Cerebellar nuclear complex (tissue), 1 donor: ENCODE results near the gene PRR12.

Source experiments
- DNase-seq, 2 experiments: peaks; one replicate each; lab custom pipeline; 2025; lab: John Stamatoyannopoulos, UW

PRR12 gene, protein sequence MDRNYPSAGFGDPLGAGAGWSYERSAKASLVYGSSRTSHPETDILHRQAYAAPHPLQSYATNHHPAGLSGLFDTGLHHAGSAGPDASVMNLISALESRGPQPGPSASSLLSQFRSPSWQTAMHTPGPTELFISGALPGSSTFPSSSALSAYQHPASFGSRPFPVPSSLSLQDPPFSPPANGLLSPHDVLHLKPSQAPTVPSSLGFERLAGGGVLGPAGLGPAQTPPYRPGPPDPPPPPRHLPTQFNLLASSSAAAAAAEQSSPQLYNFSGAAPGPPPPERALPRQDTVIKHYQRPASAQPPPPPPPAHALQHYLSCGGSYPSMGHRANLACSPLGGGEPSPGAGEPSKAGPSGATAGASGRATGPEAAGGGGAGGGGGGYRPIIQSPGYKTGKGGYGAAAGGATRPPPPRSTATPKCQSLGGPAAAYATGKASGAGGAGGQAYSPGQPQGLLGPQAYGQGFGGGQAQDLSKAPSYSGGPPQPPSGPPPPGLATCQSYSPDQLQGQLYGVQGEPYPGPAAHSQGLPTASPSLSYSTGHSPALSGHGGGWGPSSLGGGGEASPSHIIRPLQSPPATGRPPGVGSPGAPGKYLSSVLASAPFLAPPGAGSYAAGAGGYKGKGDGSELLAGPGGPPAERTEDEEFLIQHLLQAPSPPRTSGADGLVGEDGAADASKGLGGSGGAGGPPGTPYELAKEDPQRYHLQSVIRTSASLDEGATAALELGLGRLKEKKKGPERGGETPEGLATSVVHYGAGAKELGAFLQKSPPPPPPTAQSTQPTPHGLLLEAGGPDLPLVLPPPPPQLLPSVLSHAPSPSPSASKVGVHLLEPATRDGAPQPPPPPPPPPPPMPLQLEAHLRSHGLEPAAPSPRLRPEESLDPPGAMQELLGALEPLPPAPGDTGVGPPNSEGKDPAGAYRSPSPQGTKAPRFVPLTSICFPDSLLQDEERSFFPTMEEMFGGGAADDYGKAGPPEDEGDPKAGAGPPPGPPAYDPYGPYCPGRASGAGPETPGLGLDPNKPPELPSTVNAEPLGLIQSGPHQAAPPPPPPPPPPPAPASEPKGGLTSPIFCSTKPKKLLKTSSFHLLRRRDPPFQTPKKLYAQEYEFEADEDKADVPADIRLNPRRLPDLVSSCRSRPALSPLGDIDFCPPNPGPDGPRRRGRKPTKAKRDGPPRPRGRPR (N-terminal part only)

DNA sequence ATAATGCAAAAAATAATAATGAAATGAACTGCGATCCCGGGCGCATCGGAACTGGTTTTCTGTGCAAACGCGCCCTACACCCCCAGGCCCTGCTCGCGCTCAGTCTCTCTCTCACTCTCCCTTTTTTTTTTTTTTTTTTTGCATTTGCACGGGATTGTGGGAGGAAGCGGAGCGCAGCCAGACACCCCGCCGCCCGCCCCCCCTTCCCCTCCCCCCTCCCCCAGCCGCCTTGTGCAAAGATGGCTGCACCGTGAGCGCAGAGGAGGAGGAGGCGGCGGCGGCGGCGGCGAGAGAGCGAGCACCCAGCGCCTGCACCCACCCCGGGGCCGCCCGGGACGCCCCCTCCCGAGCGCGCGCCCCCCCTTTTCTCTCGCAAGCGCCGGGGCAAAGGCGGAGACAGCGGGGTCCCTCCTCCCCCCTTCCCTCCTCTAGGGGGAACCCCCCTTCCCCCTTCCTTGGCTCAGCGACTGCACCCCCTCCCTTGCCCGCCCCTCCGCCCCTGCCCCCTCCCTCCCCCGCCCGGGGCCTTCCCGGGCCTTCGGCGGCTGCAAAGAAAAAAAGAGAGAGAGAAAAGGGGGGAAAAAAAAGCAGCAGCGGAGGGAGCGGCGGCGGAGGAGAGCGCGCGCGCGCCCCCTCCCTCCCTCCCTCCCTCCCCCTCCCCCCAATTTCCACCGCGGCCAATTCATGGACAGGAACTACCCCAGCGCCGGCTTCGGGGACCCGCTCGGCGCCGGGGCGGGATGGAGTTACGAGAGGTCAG, at the start of gene PRR12:
Gene PRR12, plus strand, starts transcription at position 212 of the 760 bp plus-strand sequence. Its CDS starts 473 bp downstream, at position 685.
- DNase-seq, result peak in 1 of 2 experiments; percentile 29

DNA sequence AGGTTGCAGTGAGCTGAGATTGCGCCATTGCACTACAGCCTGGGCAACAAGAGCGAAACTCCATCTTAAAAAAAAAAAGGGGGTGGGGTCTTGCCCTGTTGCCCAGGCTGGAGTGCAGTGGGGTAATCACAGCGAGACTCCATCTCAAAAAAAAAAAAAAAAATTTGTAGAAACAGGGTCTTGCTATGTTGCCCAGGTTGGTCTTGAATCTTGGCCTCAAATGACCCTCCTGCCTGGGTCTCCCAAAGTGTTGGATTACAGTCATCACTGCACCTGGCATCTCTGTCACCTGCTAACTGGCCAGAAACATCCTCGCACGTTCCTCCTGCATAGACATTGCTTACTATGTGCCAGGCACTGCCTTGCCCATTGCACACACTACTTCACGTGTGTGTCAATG, 49.1 kb upstream of the PRR12 start:
- DNase-seq, result no peak

DNA sequence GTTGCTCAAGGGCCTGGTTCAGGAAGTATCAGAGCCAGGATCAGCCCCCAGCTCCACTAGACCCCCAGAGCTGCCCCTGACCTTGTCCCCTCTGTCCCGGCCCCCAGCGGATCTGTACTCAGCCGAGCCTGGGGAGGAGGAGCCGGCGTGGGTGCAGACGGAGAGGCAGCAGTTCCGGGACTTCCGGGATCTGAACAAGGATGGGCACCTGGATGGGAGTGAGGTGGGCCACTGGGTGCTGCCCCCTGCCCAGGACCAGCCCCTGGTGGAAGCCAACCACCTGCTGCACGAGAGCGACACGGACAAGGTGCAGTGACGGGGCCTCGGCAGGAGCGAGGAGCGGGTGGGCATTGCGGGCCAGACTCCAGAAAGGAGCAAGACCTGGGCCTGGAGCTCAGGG, 48.5 kb upstream of the PRR12 start:
- no peak for DNase-seq

DNA sequence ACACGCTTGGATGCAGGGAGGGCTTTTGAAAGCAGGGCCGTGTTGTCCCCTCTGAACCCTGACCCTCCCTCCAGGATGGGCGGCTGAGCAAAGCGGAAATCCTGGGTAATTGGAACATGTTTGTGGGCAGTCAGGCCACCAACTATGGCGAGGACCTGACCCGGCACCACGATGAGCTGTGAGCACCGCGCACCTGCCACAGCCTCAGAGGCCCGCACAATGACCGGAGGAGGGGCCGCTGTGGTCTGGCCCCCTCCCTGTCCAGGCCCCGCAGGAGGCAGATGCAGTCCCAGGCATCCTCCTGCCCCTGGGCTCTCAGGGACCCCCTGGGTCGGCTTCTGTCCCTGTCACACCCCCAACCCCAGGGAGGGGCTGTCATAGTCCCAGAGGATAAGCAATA, 48.0 kb upstream of the PRR12 start:
- DNase-seq, result no peak

DNA sequence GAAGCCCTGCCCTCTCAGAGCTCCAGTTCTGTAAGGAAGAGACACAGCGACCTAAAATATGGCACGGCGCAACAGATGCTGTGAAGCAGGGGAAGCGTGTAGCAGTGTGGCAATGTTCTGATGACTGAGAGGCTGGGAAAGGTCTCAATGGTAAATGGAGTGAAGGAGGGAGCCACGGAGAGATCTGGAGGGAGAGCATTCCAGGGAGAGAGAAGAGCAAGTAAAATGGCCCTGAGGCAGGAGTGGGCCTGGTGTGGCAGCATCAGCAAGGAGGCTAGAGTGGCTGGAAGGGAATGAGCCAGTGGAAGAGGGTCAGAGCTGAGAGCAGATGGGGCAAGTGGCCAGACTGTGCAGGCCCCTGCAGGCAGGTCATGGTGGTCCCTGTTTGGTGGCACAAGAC, 46.8 kb upstream of the PRR12 start:
- no peak for DNase-seq

DNA sequence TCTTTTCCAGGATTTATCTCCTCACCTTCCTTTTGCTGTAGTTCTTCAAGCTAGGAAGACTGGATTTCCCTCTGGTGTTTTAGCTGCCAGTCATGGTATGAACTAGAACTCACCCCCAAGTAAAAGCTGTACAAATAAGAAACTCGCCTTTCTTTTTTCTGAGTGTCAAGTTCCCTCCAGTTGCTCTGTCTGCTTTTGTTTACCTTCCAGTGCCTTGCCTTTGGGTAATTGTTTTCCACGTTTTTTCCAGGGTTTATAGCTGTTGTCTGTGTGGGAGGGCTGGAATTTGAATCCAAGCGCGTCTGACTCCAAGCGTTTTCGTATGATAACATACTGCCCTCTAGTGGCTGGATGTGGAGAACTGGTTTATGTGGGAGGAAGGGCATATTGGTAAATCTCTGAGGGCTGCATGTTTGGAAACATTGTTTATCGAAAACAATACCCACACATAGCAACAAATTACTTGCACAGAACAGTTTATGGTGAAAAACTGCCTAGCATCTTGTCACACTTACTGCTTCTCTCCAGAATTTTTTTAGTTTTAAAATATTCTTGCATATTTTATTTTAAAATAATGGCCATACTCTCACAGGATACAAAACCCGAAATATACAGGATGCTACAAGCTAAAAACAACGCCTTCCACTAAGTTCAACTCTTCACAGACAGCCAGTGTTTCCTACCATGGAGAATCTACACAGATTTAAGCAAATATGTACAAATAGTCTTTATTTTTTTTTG, 44.0 kb upstream of the PRR12 start:
- peak in 1 of 2 experiments; percentile 68 for DNase-seq

DNA sequence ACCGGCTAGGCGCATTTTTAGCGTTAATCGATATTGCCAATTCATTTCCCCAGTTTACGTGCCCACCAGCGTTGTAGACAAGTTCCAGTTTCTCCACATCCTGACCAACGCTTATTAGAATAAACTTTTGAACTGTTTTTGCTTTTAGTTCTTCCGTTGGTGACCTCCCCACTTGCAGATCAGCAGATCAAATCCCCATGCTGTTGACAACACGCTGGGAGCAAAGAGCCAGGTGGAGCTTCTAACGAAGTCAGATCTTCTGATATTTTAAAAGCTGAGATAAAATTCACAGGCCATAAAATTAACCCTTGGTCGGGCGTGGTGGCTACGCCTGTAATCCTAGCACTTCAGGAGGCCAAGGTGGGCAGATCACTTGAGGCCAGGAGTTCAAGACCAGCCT, 41.9 kb upstream of the PRR12 start:
- no peak for DNase-seq

DNA sequence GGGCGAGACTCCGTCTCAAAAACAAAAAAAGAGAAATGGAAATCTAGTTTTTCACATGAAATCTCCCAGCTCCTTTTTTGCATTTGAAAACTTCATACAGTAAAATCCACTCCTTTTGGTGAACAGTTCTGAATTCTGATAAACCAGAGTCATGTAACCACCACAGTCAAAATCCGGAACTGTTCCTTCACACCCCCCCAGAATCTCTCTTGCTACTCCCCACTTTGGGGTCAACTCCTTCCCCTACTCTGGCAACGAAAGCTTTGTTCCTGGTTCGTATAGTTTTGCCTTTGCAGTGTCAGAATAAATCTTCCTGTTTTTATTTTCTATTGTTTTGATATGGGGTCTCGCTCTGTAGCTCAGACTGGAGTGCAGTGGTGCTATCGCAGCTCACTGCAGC, 39.5 kb upstream of the PRR12 start:
- DNase-seq, result no peak

DNA sequence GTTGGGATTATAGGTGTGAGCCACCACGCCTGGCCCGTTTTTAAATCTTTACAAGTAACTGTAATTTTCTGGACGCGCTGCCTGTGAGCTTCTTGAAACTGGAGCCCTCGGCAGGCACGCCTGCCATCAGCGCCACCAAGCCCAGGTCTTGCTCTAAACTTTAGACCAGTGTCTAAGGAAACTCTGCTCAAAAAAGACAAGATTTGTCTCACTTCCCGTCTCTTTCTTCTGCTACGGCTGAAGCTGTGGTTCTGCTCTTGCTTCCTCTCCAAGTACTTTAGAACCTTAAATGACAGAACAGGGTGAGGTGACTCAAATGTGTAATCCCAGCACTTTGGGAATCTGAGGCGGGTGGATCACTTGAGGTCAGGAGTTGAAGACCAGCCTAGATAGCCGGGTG, 38.2 kb upstream of the PRR12 start:
- DNase-seq, result no peak

DNA sequence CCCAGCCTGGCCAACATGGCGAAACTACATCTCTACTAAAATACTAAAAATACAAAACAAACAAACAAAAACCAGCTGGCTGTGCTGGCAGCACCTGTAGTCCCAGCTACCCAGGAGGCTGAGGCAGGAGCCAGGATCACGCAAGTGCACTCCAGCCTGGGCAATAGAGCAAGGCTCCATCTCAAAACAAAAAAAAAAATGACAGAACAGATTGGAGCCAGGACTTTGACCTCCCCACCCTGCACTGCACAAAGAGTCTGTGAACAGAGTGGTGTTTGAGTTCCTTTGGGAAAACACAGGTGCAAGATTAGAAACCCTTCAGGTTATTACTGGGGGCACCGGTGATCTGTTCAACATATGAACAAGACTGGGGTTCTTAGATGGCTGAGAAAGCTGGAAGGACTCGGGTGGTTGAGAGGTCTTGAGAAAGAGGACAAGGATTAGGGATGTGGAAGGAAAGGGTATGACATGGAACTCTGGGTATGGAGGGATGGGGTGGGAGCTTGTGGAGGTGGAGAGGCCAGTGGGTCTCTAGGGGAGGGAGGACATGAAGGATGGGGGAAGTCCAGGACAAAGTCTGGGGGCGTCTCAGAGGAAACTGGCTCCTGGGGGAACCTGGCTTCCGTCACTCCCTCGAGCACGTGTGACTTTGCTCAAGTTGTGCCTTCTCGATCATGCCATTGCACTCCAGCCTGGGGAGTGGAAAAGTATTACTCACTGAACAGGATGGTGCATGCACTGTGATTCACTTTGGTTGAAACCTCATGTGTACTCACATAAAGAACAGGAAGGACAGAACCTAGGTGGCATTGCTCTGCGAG, 37.3 kb upstream of the PRR12 start:
- no peak for DNase-seq

DNA sequence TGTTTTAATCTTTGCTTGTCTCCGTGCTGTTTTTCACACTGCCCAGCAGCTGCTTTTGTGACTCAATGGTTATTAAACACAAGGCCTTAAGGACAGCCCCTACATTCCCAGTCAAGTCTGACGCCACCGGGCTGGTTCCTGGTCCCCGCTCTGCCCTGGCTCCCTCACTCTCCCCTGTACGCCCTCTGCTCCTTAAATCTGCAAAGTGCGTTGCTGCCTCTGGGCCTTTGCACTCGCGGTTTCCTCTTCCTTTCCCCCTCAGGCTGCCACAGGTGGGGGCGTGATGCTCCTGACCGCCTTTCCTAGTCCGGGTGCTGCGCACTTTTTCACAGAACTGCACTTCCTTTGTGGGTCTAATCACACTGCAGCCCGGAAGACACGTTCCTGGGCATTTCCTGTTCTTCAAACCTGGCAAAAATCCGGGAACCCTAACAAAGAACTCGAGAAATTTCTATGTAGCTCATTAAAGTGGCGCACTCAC, 36.2 kb upstream of the PRR12 start:
- no peak for DNase-seq

DNA sequence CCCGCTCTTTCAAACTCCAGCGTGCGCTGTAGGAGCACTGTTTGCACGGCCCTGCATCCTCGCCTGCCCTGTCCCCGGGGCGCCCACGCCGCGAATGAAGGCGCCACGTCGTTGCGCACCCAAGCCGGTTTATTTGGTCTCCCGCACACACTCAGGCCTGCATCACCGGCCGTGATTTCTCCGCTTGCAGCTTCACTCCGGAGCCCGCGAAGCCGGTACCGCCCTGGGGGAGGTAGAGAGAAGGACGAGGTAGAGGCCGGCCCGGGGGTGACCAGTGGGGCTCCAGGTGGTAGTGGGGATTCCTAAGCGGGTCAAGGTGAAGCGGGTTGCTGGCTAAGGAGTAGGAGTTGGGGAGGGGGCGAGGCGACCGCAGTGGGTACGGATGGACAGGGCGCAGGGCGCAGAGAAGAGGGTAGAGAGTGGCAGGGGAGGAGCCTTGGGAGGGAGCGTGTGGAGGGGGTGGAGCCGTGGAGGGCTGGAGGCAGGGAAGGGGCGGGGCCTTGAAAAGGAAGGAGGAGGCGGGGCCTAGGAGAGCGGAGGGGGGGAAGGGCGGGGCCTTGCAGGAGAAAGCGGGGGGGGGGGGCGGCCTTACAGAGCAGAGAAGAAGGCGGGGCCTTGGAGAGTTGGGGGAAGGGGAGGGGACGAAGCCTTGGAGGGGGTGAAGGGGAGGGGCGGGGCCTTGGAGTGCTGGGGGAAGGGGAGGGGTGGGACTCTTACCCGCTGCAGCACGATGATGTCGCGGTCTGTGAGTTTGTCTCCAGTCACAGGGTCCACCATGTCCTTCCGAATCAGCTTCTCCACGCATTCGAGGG, 35.2 kb upstream of the PRR12 start:
- DNase-seq, result no peak

DNA sequence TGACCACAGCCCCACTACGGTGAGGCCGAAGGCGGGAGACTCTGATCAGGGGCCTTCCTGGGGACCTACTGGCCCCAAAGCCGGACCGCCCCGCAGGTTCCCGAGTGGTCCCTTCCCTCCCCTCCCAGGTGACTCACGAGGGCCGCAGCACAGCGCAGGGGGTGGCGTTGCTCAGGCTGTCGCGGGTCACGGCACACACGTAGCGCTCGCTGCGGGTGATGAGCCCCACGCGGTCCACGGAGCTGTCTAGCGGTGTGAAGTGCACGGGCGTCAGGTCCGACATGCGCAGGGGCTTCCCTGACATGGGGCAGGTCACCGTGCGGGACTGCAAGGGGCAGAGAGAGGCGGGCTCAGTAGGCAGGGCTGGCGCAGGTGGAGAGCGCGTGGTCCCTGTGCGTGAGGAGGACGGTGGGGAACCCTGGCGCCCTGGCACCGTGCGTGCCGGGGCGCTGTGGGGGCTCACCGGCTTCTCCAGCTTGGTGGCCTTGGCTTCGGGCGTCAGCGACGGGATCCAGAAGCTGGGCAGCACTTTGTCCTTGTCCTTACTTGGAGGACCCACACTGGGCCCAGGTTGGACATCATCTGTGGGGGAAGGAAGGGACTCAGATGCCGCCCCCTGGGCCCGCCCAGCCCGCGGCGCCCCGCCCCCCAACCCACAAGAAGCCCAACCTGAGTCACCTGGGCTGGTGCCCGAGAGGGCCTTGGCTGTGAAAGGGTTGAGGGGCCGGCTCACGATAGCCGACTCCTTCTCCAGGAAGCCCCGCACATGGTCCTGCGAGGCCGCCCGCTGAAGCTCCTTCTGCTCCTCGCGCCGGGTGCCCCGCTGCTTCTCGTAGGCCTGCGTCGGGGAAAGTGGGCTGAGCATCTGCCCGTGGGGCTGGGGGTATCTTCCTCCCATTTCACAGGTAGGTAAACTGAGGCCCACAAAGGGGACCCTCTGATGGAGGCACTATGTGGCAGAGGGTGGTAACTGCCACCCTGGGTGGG, 34.3 kb upstream of the PRR12 start:
- DNase-seq, result no peak

DNA sequence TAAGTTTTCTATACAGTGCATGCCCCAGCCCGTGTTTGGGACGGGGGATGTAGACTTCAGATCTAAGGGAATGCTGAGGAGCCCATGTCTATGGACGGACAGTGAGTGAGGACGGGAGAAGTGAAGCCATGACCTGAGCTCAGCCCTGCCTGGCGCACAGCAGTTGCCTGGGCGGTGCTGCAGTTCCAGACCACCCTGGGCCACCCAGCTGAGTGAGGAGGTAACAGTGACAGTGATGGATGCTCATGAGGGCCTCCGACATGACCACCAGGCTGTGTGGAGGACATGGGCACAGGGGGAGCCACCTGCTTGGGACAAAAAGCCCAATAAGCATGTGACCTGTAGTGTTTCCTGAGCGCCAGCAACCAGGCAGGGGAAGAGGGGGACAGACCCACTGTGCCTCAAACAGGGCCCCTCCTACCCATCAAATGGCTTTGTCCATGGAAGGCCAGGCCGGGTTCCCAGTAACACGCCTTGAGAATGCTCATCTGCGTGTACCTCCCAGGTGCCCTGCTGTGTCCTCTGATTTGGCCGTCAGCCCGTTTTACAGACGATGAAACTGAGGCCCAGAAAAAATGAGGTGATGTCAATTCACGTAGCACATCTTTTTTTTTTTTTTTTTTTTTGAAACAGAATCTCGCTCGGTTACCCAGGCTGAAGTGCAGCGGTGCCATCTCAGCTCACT, 33.2 kb upstream of the PRR12 start:
- no peak for DNase-seq

DNA sequence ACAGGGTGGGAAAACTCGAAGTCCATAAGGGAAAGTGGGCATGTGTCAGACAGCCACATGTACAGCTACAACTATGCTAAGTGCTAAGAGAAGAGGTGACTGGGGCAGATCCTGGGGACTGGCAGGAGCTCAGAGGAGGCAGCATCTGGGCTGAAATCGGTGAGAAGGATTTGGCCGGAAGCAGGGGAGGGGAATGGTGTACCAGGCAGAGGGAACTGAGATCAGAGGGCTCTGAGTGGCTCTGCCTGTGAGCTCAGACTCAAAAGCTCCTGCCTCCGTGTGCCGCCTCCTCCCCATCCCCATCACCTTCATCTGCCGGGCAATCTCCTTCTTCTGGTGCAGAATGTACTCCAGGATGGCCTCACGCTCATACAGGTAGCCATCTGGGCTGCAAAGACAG, 32.4 kb upstream of the PRR12 start:
- DNase-seq, result no peak

DNA sequence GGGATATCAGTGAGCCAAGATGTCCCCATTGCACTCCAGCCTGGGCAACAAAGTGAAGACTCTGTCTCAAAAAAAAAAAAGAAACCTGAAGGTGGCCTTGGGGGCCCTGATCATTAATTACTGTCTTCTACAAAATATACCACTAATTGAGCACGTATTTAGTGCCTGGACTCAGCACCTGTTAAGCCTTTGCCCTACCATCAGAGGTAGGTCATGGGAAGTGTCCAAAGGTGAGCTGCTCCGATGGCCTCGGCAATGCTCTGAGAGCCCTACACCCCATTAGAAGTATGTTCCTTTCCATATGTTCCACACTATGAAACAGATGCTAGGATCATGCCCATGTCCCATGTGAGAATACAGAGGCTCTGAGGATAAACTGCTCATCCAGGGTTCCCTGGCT, 31.5 kb upstream of the PRR12 start:
- no peak for DNase-seq

DNA sequence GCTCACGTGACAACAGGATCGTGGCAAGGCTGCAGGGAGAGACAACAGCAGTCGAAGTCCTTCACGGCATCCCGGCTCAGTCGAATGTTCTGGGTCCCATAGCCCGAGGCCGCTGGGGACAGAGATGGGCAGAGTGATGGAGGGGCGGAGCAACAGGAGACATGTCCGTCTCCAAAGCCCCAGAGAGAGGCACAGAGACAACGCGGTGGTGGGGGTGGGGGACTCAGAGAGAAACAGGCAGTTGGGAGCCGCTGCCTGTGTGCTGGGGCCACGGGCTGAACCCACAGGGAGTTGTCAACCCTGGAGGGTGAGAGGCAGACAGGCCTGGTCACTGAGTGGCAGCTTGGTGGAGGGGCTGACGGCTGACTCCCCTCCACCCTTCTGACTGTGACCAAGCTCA, 31.1 kb upstream of the PRR12 start:
- no peak for DNase-seq
